Measurements from ENCODE around the gene RGP1. TPM values are rescaled to one million over a fixed set of nuclear protein-coding genes. Genes with fewer than 3 reads are reported as not detected.

RGP1 gene
- total RNA-seq, 1 donor from 2014 or later = 24.8 TPM

- Histone ChIP-seq H3K27ac (no peak overlapping the region), H3K27me3 (no peaks in the 10 kb centered on the region), H3K4me1 (peaks cover 6 to 13% of the 10 kb centered on the region in 2 donors), H3K4me3 (no peak overlapping the region), H3K9me3 (no peaks in the 10 kb centered on the region), H3K36me3 (no peaks in the 10 kb centered on the region)
- intact Hi-C loops (cut with DNase I) = no loop called here
- TF ChIP-seq, protein P1, sequence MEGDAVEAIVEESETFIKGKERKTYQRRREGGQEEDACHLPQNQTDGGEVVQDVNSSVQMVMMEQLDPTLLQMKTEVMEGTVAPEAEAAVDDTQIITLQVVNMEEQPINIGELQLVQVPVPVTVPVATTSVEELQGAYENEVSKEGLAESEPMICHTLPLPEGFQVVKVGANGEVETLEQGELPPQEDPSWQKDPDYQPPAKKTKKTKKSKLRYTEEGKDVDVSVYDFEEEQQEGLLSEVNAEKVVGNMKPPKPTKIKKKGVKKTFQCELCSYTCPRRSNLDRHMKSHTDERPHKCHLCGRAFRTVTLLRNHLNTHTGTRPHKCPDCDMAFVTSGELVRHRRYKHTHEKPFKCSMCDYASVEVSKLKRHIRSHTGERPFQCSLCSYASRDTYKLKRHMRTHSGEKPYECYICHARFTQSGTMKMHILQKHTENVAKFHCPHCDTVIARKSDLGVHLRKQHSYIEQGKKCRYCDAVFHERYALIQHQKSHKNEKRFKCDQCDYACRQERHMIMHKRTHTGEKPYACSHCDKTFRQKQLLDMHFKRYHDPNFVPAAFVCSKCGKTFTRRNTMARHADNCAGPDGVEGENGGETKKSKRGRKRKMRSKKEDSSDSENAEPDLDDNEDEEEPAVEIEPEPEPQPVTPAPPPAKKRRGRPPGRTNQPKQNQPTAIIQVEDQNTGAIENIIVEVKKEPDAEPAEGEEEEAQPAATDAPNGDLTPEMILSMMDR (IDR thresholded peaks at IDR 0.05) = no peak
- no peak for DNase-seq (ENCODE audit: low spot score in 2 of 2)
Observed at GRCh38 chr9:35769763-35770162, 20.7 kb downstream of the RGP1 start.

DNA sequence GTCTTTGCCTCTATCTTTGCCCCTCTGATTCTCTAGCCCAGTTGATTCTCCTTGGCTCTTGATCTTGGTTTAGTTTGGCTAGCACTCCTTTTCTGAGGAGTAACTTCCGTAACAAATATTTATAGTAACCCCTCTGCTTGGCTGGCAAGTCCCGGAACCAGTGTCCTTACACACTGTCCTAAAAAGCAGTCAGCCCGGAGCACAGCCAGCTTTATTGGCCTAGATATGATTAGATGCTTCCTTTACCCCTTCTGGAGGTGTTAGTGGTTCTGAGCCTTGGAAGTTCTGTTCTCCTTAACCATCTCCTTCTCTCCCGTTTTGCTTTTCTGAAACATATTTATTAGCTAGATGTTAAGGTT lies 22.0 kb downstream of the RGP1 start:
- peaks cover 6 to 13% of the 10 kb centered on the region in 2 donors for H3K4me1 ChIP-seq
- intact Hi-C loops (cut with DNase I) = no loop called here
- H3K27ac ChIP-seq = peak overlapping the region; percentile 39 to 56
- no peaks in the 10 kb centered on the region for H3K36me3 ChIP-seq
- H3K27me3 ChIP-seq = no peaks in the 10 kb centered on the region
- H3K9me3 ChIP-seq = no peaks in the 10 kb centered on the region
- DNase-seq (ENCODE audit: low spot score in 2 of 2) = no peak
- TF ChIP-seq, protein P1 (IDR thresholded peaks at IDR 0.05) = no peak
- H3K4me3 ChIP-seq = peak overlapping the region in 1 of 2 donors; percentile 17

DNA sequence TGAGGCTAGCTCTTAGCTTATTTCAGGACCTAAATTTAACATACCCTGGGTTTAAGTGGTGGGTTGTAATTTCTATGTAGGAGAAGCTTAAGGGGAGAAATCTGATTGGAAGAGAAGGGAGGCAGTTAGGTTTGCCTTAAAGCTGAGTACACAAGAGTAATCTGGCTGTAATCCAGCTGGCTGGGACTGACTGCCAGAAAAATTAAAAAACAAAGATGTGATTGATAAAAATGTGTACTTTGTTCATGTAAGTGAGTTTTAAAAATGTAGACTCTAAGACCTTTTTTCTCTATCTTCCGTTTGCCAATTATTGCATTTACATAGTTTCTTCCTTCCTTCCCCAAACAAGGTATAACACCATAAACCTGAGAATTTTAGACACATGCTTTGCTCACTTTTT lies 22.4 kb downstream of the RGP1 start:
- Histone ChIP-seq H3K4me1 (peaks cover 6 to 13% of the 10 kb centered on the region in 2 donors), H3K36me3 (no peaks in the 10 kb centered on the region), H3K4me3 (no peak overlapping the region), H3K27me3 (no peaks in the 10 kb centered on the region), H3K27ac (peak overlapping the region; percentile 39 to 56), H3K9me3 (no peaks in the 10 kb centered on the region)
- DNase-seq (ENCODE audit: low spot score in 2 of 2) = no peak
- intact Hi-C loops (cut with DNase I) = no loop called here
- TF ChIP-seq, protein P1 (IDR thresholded peaks at IDR 0.05) = no peak

DNA sequence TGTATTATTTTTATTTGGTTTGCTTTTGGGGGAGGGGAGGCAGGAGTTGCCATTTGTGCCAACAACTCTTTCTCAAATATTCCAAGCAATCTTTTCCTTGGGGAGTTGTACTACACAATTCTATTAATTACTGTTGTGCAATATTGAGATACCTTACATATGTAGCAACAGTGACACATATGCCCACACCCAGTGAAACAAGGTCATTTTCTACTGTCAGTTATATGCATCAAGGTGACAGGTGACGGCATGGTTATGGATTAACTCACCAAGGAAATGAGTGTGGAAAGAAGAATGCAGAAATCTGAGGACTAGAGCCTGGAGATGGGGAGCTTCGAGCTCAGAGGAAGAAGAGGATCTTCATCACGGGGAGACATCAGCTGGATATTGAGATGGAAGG lies 22.9 kb downstream of the RGP1 start:
- Histone ChIP-seq H3K36me3 (no peaks in the 10 kb centered on the region), H3K4me3 (no peak overlapping the region), H3K27me3 (no peaks in the 10 kb centered on the region), H3K9me3 (no peaks in the 10 kb centered on the region), H3K4me1 (peaks cover 6 to 13% of the 10 kb centered on the region in 2 donors), H3K27ac (no peak overlapping the region)
- intact Hi-C loops (cut with DNase I) = no loop called here
- TF ChIP-seq, protein P1 (IDR thresholded peaks at IDR 0.05) = no peak
- DNase-seq (ENCODE audit: low spot score in 2 of 2) = no peak

GRCh38 chr9:35774907-35775635 lies 26.0 kb downstream of the RGP1 start:
- intact Hi-C loops (cut with DNase I) = no loop called here
- no peaks in the 10 kb centered on the region for H3K9me3 ChIP-seq
- peaks cover 6 to 13% of the 10 kb centered on the region in 2 donors for H3K4me1 ChIP-seq
- H3K4me3 ChIP-seq = no peak overlapping the region
- H3K27me3 ChIP-seq = no peaks in the 10 kb centered on the region
- no peak for DNase-seq (ENCODE audit: low spot score in 2 of 2)
- TF ChIP-seq, protein P1 (IDR thresholded peaks at IDR 0.05) = no peak
- no peaks in the 10 kb centered on the region for H3K36me3 ChIP-seq
- H3K27ac ChIP-seq = no peak overlapping the region
